Astrocyte (in vitro differentiated cells and primary cell): ENCODE results near the gene STIM1. TPM values are rescaled to one million over a fixed set of nuclear protein-coding genes. Genes with fewer than 3 reads are reported as not detected.

Experiments
- DNase-seq: peaks from one replicate; pipeline ENCODE4 v3.0.0-alpha.2; 2010; ENCODE audit warnings: low read depth
- FAIRE-seq: peaks from 2 replicates; lab custom pipeline; 2011; peaks lifted over from hg19 to GRCh38; lab: Jason Lieb, UNC
- H2AFZ ChIP-seq: 2 replicates; pipeline ENCODE4 v1.6.0; 2012; ENCODE audit warnings: low read depth, low read length, inconsistent platforms
- H3K27ac ChIP-seq: 2 replicates; pipeline ENCODE4 v1.5.1; 2011; ENCODE audit warnings: low read depth, low read length, inconsistent platforms
- H3K27me3 ChIP-seq: 2 replicates; pipeline ENCODE4 v1.6.0; 2011; ENCODE audit warnings: low read length, inconsistent platforms; ENCODE audit not compliant: insufficient read depth
- H3K36me3 ChIP-seq: 2 replicates; pipeline ENCODE4 v1.5.1; 2011; ENCODE audit warnings: low read length, inconsistent platforms; ENCODE audit not compliant: insufficient read depth
- H3K4me1 ChIP-seq: 2 replicates; pipeline ENCODE4 v1.5.1; 2011; ENCODE audit warnings: low read length, inconsistent platforms; ENCODE audit not compliant: insufficient read depth
- H3K4me2 ChIP-seq: 2 replicates; pipeline ENCODE4 v1.6.0; 2012; ENCODE audit warnings: low read length, inconsistent platforms
- H3K4me3 ChIP-seq: 2 replicates; pipeline ENCODE4 v1.5.1; 2011; ENCODE audit warnings: low read depth, mild to moderate bottlenecking, low read length, inconsistent platforms; ENCODE audit not compliant: insufficient read depth
- H3K79me2 ChIP-seq: 2 replicates; pipeline ENCODE4 v1.6.0; 2012; ENCODE audit warnings: mild to moderate bottlenecking, low read length, inconsistent platforms; ENCODE audit not compliant: insufficient read depth
- H3K9ac ChIP-seq: 2 replicates; pipeline ENCODE4 v1.6.0; 2012; ENCODE audit warnings: mild to moderate bottlenecking, low read length, inconsistent platforms
- H3K9me3 ChIP-seq: 2 replicates; pipeline ENCODE4 v1.5.1; 2012; ENCODE audit warnings: low read depth, mild to moderate bottlenecking, low read length, inconsistent platforms; ENCODE audit not compliant: insufficient read depth
- H4K20me1 ChIP-seq: 2 replicates; pipeline ENCODE4 v1.6.0; 2012; ENCODE audit warnings: low read length, inconsistent platforms; ENCODE audit not compliant: insufficient read depth
- H3K27ac Mint-ChIP-seq: one replicate; pipeline ENCODE4 v1.8.0; 2021; ENCODE audit warnings: mild to moderate bottlenecking, mixed read lengths; ENCODE audit not compliant: unreplicated experiment
- H3K27me3 Mint-ChIP-seq: one replicate; pipeline ENCODE4 v1.8.0; 2021; ENCODE audit warnings: low read depth, mixed read lengths; ENCODE audit not compliant: unreplicated experiment
- H3K36me3 Mint-ChIP-seq: one replicate; pipeline ENCODE4 v1.8.0; 2021; ENCODE audit warnings: low read depth, mixed read lengths; ENCODE audit not compliant: unreplicated experiment
- H3K4me1 Mint-ChIP-seq: one replicate; pipeline ENCODE4 v1.8.0; 2021; ENCODE audit warnings: low read depth, mixed read lengths; ENCODE audit not compliant: unreplicated experiment
- H3K4me3 Mint-ChIP-seq: one replicate; pipeline ENCODE4 v1.8.0; 2021; ENCODE audit warnings: mild to moderate bottlenecking, moderate library complexity, mixed read lengths; ENCODE audit not compliant: unreplicated experiment
- H3K9me3 Mint-ChIP-seq: one replicate; pipeline ENCODE4 v1.8.0; 2021; ENCODE audit warnings: mild to moderate bottlenecking, mixed read lengths; ENCODE audit not compliant: unreplicated experiment
- CTCF ChIP-seq: IDR thresholded peaks from 2 replicates; pipeline ENCODE4 v1.5.1; 2011; ENCODE audit warnings: low read depth, mild to moderate bottlenecking, inconsistent platforms, low read length, moderate library complexity; ENCODE audit not compliant: insufficient read depth
- EZH2 ChIP-seq: IDR thresholded peaks from 2 replicates; pipeline ENCODE4 v1.6.1; 2012; ENCODE audit warnings: mild to moderate bottlenecking, low read length, inconsistent platforms; ENCODE audit not compliant: insufficient read depth
- total RNA-seq: library from RNA; stranded (reverse); gene quantifications from 2 replicates; pipeline ENCODE4 v1.2.1, GENCODE V29; 2021

Gene STIM1
- total RNA-seq, 1 donor from 2014 or later, result 42.9 TPM

- Mint-ChIP-seq H3K36me3 (peaks cover 11% of the 10 kb centered on the region), H3K4me3 (no peak overlapping the region), H3K9me3 (peaks cover 11% of the 10 kb centered on the region), H3K27ac (peak overlapping the region; percentile 77), H3K4me1 (peaks cover 14% of the 10 kb centered on the region), H3K27me3 (no peaks in the 10 kb centered on the region)
- H3K79me2 ChIP-seq, result no peaks in the 10 kb centered on the region
- no peaks in the 10 kb centered on the region for H4K20me1 ChIP-seq
- H3K36me3 ChIP-seq, result peaks cover 16% of the 10 kb centered on the region
- H3K27me3 ChIP-seq, result no peaks in the 10 kb centered on the region
- FAIRE-seq, result peak; percentile 65
- no peak overlapping the region for H3K9ac ChIP-seq
- peak overlapping the region; percentile 3 for H2AFZ ChIP-seq
- peak; percentile 71 for DNase-seq
- peak overlapping the region; percentile 54 for H3K4me2 ChIP-seq
- TF ChIP-seq EZH2, result no peak
- no peak for TF ChIP-seq CTCF
- H3K9me3 ChIP-seq, result no peaks in the 10 kb centered on the region
- H3K27ac ChIP-seq, result peak overlapping the region; percentile 62
- peaks cover 16% of the 10 kb centered on the region for H3K4me1 ChIP-seq
- no peak overlapping the region for H3K4me3 ChIP-seq
Observed at GRCh38 chr11:4134806-4135205, 279.3 kb downstream of the STIM1 start.

DNA sequence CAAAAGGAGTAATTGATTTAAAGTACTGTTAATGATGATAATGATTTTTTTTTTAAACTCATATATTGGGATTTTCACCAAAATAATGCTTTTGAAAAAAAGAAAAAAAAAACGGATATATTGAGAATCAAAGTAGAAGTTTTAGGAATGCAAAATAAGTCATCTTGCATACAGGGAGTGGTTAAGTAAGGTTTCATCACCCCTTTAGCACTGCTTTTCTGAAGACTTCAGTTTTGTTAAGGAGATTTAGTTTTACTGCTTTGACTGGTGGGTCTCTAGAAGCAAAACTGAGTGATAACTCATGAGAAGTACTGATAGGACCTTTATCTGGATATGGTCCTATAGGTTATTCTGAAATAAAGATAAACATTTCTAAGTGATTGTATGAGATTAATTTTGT is 283.0 kb downstream of the STIM1 start:
- DNase-seq (no peak), FAIRE-seq (no peak)
- H3K27me3 Mint-ChIP-seq, result no peaks in the 10 kb centered on the region
- no peak overlapping the region for H2AFZ ChIP-seq
- H3K4me1 ChIP-seq, result peaks cover 16% of the 10 kb centered on the region
- H3K4me1 Mint-ChIP-seq, result peaks cover 14% of the 10 kb centered on the region
- peaks cover 29% of the 10 kb centered on the region for H3K36me3 Mint-ChIP-seq
- TF ChIP-seq CTCF (no peak), EZH2 (no peak)
- no peak overlapping the region for H3K27ac Mint-ChIP-seq
- H3K9me3 Mint-ChIP-seq, result peaks cover 20% of the 10 kb centered on the region
- no peaks in the 10 kb centered on the region for H3K27me3 ChIP-seq
- no peaks in the 10 kb centered on the region for H4K20me1 ChIP-seq
- no peak overlapping the region for H3K4me3 Mint-ChIP-seq
- H3K4me3 ChIP-seq, result no peak overlapping the region
- H3K4me2 ChIP-seq, result no peak overlapping the region
- H3K79me2 ChIP-seq, result no peaks in the 10 kb centered on the region
- no peak overlapping the region for H3K9ac ChIP-seq
- H3K27ac ChIP-seq, result no peak overlapping the region
- H3K9me3 ChIP-seq, result no peaks in the 10 kb centered on the region
- H3K36me3 ChIP-seq, result peaks cover 6% of the 10 kb centered on the region

GRCh38 chr11:4140067-4140636 is 284.7 kb downstream of the STIM1 start:
- H3K27me3 Mint-ChIP-seq, result no peaks in the 10 kb centered on the region
- no peak for FAIRE-seq
- H3K4me3 Mint-ChIP-seq, result no peak overlapping the region
- peaks cover 8% of the 10 kb centered on the region for H3K4me1 Mint-ChIP-seq
- H3K4me1 ChIP-seq, result peaks cover 6% of the 10 kb centered on the region
- H3K36me3 ChIP-seq, result peaks cover 6% of the 10 kb centered on the region
- H3K36me3 Mint-ChIP-seq, result peaks cover 29% of the 10 kb centered on the region
- no peak overlapping the region for H2AFZ ChIP-seq
- no peaks in the 10 kb centered on the region for H3K27me3 ChIP-seq
- H3K4me2 ChIP-seq, result no peak overlapping the region
- H3K27ac ChIP-seq, result no peak overlapping the region
- no peaks in the 10 kb centered on the region for H3K9me3 ChIP-seq
- no peak overlapping the region for H3K27ac Mint-ChIP-seq
- H3K79me2 ChIP-seq, result no peaks in the 10 kb centered on the region
- H3K9me3 Mint-ChIP-seq, result peaks cover 20% of the 10 kb centered on the region
- no peak overlapping the region for H3K9ac ChIP-seq
- H3K4me3 ChIP-seq, result no peak overlapping the region
- TF ChIP-seq EZH2, result no peak
- no peak for TF ChIP-seq CTCF
- no peak for DNase-seq
- H4K20me1 ChIP-seq, result no peaks in the 10 kb centered on the region
